ENCODE measurements around the gene TENM3.

GRCh38 chr4:182235021-182235795 lies 8.0 kb upstream of the TENM3 start:
- TF ChIP-seq, protein P1, sequence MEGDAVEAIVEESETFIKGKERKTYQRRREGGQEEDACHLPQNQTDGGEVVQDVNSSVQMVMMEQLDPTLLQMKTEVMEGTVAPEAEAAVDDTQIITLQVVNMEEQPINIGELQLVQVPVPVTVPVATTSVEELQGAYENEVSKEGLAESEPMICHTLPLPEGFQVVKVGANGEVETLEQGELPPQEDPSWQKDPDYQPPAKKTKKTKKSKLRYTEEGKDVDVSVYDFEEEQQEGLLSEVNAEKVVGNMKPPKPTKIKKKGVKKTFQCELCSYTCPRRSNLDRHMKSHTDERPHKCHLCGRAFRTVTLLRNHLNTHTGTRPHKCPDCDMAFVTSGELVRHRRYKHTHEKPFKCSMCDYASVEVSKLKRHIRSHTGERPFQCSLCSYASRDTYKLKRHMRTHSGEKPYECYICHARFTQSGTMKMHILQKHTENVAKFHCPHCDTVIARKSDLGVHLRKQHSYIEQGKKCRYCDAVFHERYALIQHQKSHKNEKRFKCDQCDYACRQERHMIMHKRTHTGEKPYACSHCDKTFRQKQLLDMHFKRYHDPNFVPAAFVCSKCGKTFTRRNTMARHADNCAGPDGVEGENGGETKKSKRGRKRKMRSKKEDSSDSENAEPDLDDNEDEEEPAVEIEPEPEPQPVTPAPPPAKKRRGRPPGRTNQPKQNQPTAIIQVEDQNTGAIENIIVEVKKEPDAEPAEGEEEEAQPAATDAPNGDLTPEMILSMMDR (IDR thresholded peaks at IDR 0.05): no peak
- TF ChIP-seq POLR2A (IDR thresholded peaks at IDR 0.05): no peak

All from vagina (tissue), 2 donors.